ENCODE measurements around the gene NIBAN1.
"Not testable (repeated sequence)": the region's sequence is repeated elsewhere in the genome, so short reads cannot be mapped to it uniquely, and the experiment has no call there.

Gene NIBAN1

DNA sequence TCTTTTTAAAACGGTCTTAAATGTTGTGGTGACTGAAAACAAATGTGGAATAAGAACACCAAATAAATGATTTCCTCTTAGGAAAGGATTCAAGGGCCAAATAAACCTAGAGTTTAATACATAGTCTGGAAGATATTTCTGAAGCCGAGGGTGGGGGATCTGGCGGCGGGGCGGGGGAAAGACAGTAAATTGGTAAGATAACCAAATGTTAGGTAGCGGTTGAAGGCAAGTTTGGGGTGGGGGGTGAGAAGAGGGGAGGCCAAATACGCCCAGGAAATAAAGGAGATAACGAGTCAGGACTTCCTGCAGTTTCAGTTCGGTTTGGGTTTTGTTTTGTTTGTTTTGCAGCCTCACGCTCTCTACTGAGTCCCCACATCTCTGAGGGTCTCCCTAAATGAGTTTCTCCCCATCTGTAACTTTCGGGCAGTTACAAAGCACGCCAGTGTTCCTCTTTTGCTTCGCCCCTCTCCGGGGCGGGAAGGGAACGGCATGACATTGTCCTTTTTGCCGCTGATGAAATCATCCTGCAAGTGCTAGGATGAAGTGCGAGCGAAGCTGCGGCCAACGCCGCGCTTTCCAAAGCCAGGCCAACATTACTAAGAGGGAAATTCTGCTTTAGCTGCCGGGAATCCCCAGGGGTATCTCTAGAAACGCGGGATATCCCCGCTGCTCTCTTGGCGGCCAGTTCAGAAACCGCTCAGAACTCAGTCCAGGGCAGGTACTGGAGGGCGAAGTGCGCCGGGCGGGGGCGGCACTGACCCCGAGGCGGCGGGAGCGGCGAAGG lies 844 bp downstream of the NIBAN1 start:
- DNase-seq: no peak

DNA sequence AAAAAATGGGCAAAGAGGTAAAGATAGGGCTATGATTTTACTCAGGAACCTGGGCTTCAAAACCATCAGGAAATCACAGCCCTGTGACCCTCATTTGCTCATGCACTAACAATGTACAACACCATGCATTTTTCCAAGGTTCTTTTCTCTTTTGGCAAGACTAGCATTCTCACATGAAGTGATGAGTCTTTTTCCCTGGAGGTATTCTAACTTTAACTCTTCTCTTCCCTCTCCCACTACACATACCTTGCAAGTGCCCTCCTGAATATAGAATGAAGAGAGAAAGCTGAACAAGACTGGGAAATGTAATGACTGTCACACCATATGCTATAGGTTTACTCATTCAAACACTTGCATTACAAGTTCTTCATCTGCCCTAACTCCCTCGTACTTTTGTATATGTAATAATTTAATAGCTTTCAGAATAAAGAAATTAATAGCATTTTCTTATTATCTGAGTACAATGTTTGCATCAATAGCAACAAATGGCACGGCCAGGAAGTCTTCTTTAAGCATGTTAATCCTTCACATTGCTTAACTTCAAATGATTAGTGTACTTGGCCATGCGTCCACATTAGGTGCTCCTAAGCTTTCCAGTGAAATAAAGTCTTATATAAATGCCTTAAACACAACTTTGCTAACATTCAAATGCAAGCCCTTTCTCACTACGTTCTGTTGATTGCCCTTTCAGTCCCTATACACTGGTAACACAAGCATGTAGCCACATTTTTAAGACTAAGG lies 1.8 kb downstream of the NIBAN1 start:
- no peak for DNase-seq

- DNase-seq: no peak
Measured at GRCh38 chr1:184971522-184972265, 2.6 kb downstream of the NIBAN1 start.

GRCh38 chr1:184970691-184971161 lies 3.6 kb downstream of the NIBAN1 start:
- DNase-seq: no peak

- DNase-seq: no peak
Measured at GRCh38 chr1:184966989-184967388, 7.3 kb downstream of the NIBAN1 start.

GRCh38 chr1:184965944-184966860 lies 8.1 kb downstream of the NIBAN1 start:
- DNase-seq: no peak

DNA sequence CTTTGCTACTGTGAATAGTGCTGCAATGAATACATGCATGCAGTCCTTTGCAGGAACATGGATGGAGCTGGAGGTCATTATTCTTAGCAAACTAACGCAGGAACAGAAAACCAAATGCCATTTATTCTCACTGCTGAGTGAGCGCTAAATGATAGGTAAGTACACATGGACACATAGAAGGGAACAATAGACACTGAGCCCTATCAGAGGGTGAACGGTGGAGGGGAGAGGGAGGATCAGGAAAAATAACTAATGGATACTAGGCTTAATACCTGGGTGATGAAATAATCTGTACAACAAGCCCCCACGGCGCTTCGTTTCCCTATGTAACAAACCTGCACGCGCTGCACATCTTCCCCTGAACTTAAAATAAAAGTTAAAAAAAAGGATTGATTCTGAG lies 8.9 kb downstream of the NIBAN1 start:
- no peak for DNase-seq

DNA sequence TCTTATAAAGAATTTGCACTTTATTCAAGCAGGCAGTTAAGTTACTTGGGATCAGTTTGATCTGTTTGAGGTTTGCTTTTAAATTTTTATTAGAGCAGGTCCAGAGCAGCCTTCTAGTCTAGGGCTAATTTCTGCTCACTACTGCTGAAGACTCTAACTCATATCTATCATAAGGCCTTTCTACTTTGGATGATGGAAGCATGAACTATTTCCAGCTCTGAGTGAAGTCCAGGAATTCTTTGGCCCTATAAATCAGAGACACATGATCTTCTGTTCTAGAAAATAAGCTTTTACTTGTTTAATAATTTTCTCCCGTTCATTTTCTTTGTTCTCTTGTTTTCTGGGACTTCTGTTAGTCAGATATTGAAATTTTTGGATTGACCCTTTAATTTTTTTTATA lies 14.7 kb downstream of the NIBAN1 start:
- DNase-seq: no peak

GRCh38 chr1:184958554-184959353 lies 15.6 kb downstream of the NIBAN1 start:
- DNase-seq: no peak

DNA sequence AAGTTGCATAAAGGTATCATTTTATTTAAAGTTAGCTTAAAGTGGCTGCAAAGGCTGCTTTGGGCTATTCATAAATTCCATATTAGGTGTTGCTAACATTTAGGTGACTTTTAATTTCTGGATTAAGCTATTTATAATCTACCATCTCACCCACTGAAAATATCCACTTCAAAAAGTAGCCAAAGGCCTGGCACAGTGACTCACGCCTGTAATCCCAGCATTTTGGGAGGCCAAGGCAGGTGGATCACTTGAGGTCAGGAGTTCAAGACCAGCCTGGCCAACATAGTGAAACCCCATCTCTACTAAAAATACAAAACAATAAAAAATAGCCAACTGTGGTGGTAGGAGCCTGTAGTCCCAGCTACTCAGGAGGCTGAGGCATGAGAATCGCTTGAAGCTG lies 16.4 kb downstream of the NIBAN1 start:
- not testable (repeated sequence) for DNase-seq

DNA sequence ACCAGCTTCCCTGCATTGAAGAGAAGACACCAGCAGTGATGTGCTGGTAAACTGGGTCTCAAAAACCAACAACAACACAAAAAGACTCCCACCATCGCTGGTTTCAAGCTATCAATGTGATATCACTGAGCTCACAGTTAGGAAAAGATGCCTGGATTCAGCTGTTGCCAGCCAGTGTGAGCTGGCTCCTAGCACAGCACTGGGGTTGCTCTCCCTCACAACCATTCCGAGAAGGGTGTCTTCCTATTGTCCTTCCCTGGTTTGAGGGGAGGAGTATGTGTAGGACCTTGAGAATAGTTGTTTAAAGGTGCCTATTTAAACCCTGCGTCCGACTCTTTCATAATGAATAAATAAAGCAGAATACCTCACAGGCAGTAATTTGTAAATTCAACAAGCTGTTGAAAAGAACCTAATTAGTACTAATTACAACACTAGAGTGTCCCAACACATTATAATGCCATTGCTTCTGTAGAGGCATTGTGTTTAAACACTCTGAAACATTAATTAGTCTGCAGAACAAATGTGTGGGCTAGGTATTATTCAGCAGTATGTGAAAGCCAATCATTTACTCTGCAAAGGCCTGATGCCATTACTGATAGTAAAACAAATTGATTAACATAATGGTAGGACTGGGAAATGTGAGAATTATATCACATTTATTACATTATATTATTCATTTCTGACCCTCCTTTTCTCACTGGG lies 17.2 kb downstream of the NIBAN1 start:
- DNase-seq: no peak

DNA sequence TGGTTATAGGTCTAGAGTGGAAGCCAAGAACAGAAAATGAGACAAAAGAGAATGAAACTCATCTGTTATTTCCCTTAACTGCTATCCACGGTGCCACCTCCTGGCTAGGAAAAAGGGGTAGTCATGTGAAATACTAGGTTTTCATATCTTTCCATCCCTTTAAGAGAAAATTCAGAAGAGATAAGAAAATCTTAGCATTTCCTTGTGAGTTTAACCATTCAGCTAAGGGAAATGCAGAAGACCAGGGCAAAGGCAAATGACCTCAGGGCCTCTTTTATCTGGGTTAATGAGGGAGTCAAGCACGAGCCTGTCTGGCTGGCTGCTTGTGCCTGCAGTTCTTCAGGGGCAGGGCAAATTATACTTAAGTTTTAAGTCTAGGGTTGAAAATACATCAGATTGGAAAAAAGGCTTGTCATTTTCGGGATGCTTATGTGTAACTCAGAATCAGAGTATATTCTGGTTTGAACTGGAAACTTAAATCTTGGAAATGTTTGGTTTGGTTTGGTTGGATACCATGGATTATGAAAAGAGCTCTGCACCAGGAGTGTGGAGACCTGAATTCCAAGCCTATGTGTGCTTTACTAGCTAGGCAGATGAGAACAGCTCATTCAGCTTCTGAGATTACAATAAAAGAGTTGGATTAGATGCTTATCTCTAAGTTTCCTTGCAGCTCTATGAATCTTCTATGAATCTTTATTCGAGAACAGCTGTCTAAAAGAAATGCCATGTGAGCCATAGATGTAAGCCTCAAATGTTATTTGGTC lies 19.9 kb downstream of the NIBAN1 start:
- no peak for DNase-seq

GRCh38 chr1:184953600-184954219 lies 20.6 kb downstream of the NIBAN1 start:
- no peak for DNase-seq

DNA sequence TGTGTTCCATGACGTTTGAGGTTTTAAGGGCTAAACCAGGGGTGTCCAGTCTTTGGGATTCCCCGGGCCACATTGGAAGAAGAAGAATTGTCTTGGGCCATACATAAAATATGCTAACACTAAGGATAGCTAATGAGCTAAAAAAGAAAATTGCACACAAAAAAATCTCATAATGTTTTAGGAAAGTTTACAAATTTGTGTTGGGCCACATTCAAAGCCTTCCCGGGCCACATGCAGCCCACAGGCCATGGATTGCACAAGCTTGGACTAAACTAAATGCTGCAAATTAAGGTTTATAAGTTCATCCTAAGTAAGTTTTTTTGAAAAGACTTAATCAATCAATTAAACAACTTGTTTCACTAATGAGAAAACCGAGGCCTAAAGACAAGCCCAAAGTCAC lies 21.9 kb downstream of the NIBAN1 start:
- DNase-seq: no peak

DNA sequence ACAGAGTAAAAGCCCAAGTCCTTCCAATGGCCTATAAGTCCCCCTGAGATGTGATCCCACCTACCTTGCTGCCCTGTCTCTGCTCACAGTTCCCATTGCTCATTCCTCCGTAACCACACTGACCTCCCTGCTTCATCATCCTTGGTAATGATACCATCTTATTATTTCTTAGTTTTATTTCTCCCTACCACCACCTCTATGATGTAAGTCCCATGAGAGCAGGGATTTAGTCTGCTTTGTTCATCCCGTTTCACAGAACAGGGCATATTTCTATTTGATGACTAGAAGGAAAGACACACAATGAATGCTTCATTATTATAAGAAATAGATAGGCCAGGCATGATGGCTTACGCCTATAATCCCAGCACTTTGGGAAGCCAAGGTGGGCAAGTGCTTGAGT lies 22.5 kb downstream of the NIBAN1 start:
- no peak for DNase-seq

GRCh38 chr1:184950906-184951305 lies 23.4 kb downstream of the NIBAN1 start:
- no peak for DNase-seq

DNA sequence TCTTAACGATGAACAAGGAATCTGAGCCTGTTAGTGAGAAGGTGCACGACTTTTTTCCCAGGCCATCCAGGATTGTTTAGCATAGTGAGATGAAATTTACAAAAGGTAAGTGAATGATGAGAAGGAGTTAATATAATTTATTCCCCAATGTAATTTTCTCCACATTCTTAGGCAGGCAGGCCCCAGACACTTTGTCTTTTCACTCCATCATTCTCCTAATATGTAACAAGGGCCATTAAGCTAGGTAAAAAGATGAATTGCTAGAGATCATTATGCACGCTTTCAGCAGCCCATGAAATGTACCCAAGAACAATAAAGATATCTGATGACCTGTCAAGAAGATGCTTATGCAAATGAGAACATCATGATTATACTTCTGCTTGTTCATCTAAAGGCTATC lies 24.1 kb downstream of the NIBAN1 start:
- no peak for DNase-seq

DNA sequence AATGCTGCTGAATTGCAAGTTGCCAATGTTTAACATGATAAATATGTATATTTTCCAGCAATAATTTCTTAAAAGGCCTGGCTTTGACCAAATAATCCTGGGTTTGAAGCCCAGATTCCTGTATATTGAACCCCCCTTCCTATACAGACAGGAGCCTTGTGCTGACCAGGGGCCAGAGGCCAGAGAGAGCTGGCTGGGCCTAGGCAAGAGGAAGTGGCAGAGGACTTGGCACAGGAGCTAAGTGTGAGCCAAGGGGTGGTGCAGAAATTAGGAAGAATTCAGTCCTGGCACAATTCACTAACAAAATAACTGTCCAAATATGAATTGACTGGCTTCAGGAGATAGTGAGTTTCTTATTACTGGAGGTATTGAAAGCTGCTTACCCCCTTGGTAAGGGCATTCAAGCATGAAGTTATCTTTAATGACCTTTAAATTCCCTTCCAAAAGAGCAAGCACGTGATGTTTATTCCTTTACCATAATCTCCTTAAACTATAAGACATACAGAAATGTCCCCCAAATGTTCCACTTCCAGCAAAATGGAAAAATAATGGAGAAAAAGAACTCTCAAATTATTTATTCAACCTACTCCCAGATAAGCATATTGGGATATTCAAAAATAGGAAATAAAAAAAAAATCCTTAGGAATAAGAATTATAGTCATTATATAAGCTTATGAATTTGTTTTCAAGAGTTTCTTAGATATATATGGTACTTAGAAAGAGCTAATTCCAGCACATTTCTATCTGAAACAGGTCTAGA lies 26.6 kb downstream of the NIBAN1 start:
- no peak for DNase-seq

Data from amniotic stem cell (primary cell).